Stomach smooth muscle (tissue), 2 donors: ENCODE measurements around the gene COX7A2.

ENCODE experiments used
- H3K27ac ChIP-seq: one replicate; pipeline ENCODE4 v1.7.0; 2013; ENCODE audit warnings: mild to moderate bottlenecking, low read length, inconsistent platforms
- H3K27me3 ChIP-seq, 2 donors: one replicate each; pipeline ENCODE4 v1.7.0; 2013; ENCODE audit warnings: low read length in 2 of 2; ENCODE audit not compliant: insufficient read depth in 2 of 2, control insufficient read depth in 1 of 2
- H3K36me3 ChIP-seq, 2 donors: one replicate each; pipeline ENCODE4 v1.7.0; 2013; ENCODE audit warnings: low read length in 2 of 2; ENCODE audit not compliant: control insufficient read depth in 2 of 2, insufficient read depth in 2 of 2
- H3K4me1 ChIP-seq: one replicate; pipeline ENCODE4 v1.7.0; 2013; ENCODE audit warnings: low read length; ENCODE audit not compliant: control insufficient read depth, insufficient read depth
- H3K4me3 ChIP-seq, 2 donors: one replicate each; pipeline ENCODE4 v1.7.0; 2013; ENCODE audit warnings: low read length in 2 of 2
- H3K9ac ChIP-seq, 2 donors: one replicate each; pipeline ENCODE4 v1.7.0; 2013; ENCODE audit warnings: low read length in 2 of 2, mild to moderate bottlenecking in 1 of 2
- H3K9me3 ChIP-seq, 2 donors: one replicate each; pipeline ENCODE4 v1.7.0; 2013; ENCODE audit warnings: low read length in 2 of 2; ENCODE audit not compliant: control insufficient read depth in 2 of 2
- donor health status: healthy.
- donor health status: Pancreatic carcinoma.

The COX7A2 gene

GRCh38 chr6:75244063-75244584 is 523 bp upstream of the COX7A2 start:
- H3K4me1 ChIP-seq: peaks cover 6% of the 10 kb centered on the region
- peak overlapping the region; percentile 91 for H3K27ac ChIP-seq
- no peaks in the 10 kb centered on the region for H3K27me3 ChIP-seq
- peak overlapping the region; percentile 95 to 99 for H3K4me3 ChIP-seq
- peak overlapping the region; percentile 84 to 91 for H3K9ac ChIP-seq
- H3K9me3 ChIP-seq: no peaks in the 10 kb centered on the region
- H3K36me3 ChIP-seq: peaks cover 4 to 5% of the 10 kb centered on the region in 2 donors

GRCh38 chr6:75236630-75237029 is 7.0 kb downstream of the COX7A2 start:
- Histone ChIP-seq H3K4me3 (no peak overlapping the region), H3K9ac (no peak overlapping the region), H3K27ac (no peak overlapping the region), H3K4me1 (no peaks in the 10 kb centered on the region), H3K27me3 (no peaks in the 10 kb centered on the region), H3K9me3 (no peaks in the 10 kb centered on the region), H3K36me3 (peaks cover 12 to 19% of the 10 kb centered on the region in 2 donors)

- no peak overlapping the region for H3K27ac ChIP-seq
Observed at GRCh38 chr6:75235271-75235670, 8.3 kb downstream of the COX7A2 start.

GRCh38 chr6:75234126-75234865 is 9.3 kb downstream of the COX7A2 start:
- Histone ChIP-seq H3K9me3 (no peaks in the 10 kb centered on the region), H3K36me3 (peaks cover 9 to 16% of the 10 kb centered on the region in 2 donors), H3K27me3 (no peaks in the 10 kb centered on the region), H3K27ac (no peak overlapping the region), H3K4me3 (no peak overlapping the region), H3K9ac (no peak overlapping the region), H3K4me1 (no peaks in the 10 kb centered on the region)

More at GRCh38 chr6:75235271-75235670, 8.3 kb downstream of the COX7A2 start:
- H3K9me3 ChIP-seq: no peaks in the 10 kb centered on the region
- H3K27me3 ChIP-seq: no peaks in the 10 kb centered on the region
- peaks cover 12 to 19% of the 10 kb centered on the region in 2 donors for H3K36me3 ChIP-seq
- H3K4me3 ChIP-seq: no peak overlapping the region
- no peaks in the 10 kb centered on the region for H3K4me1 ChIP-seq
- H3K9ac ChIP-seq: no peak overlapping the region

- Histone ChIP-seq H3K4me3 (no peak overlapping the region), H3K9me3 (no peaks in the 10 kb centered on the region), H3K4me1 (no peaks in the 10 kb centered on the region), H3K27me3 (no peaks in the 10 kb centered on the region), H3K27ac (no peak overlapping the region), H3K36me3 (peaks cover 2 to 11% of the 10 kb centered on the region in 2 donors), H3K9ac (no peak overlapping the region)
Observed at GRCh38 chr6:75233092-75233615, 10.4 kb downstream of the COX7A2 start.

- H3K27me3 ChIP-seq: no peaks in the 10 kb centered on the region
- no peaks in the 10 kb centered on the region for H3K4me1 ChIP-seq
- no peaks in the 10 kb centered on the region for H3K9me3 ChIP-seq
- no peak overlapping the region for H3K27ac ChIP-seq
- no peaks in the 10 kb centered on the region for H3K36me3 ChIP-seq
- H3K4me3 ChIP-seq: peak overlapping the region in 1 of 2 donors; percentile 36
- no peak overlapping the region for H3K9ac ChIP-seq
Observed at GRCh38 chr6:75230484-75231325, 12.9 kb downstream of the COX7A2 start.

- Histone ChIP-seq H3K9ac (no peak overlapping the region), H3K4me3 (no peak overlapping the region), H3K9me3 (no peaks in the 10 kb centered on the region), H3K27me3 (no peaks in the 10 kb centered on the region), H3K4me1 (no peaks in the 10 kb centered on the region), H3K27ac (no peak overlapping the region), H3K36me3 (no peaks in the 10 kb centered on the region)
Observed at GRCh38 chr6:75224303-75224926, 19.2 kb downstream of the COX7A2 start.

GRCh38 chr6:75223428-75223827 is 20.2 kb downstream of the COX7A2 start:
- no peaks in the 10 kb centered on the region for H3K4me1 ChIP-seq
- no peak overlapping the region for H3K4me3 ChIP-seq
- no peak overlapping the region for H3K27ac ChIP-seq

GRCh38 chr6:75222261-75222660 is 21.3 kb downstream of the COX7A2 start:
- H3K9me3 ChIP-seq: no peaks in the 10 kb centered on the region
- no peaks in the 10 kb centered on the region for H3K36me3 ChIP-seq
- H3K27me3 ChIP-seq: no peaks in the 10 kb centered on the region
- no peaks in the 10 kb centered on the region for H3K4me1 ChIP-seq
- no peak overlapping the region for H3K4me3 ChIP-seq
- no peak overlapping the region for H3K27ac ChIP-seq
- no peak overlapping the region for H3K9ac ChIP-seq

More at GRCh38 chr6:75223428-75223827, 20.2 kb downstream of the COX7A2 start:
- no peaks in the 10 kb centered on the region for H3K36me3 ChIP-seq
- H3K9ac ChIP-seq: no peak overlapping the region
- no peaks in the 10 kb centered on the region for H3K9me3 ChIP-seq
- no peaks in the 10 kb centered on the region for H3K27me3 ChIP-seq

- Histone ChIP-seq H3K36me3 (no peaks in the 10 kb centered on the region), H3K4me3 (no peak overlapping the region), H3K9ac (no peak overlapping the region), H3K27me3 (no peaks in the 10 kb centered on the region), H3K27ac (no peak overlapping the region), H3K9me3 (no peaks in the 10 kb centered on the region), H3K4me1 (no peaks in the 10 kb centered on the region)
Observed at GRCh38 chr6:75221116-75221515, 22.5 kb downstream of the COX7A2 start.
